CD8-positive, alpha-beta memory T cell (primary cell): ENCODE data around the gene DDR1. TPM values are rescaled to one million over a fixed set of nuclear protein-coding genes. Genes with fewer than 3 reads are reported as not detected.
"Not testable (repeated sequence)": the region's sequence is repeated elsewhere in the genome, so short reads cannot be mapped to it uniquely, and the experiment has no call there.

Experiments
- CTCF ChIA-PET: fragments of 350-600 bp; sonication (Branson Sonifier 250); formaldehyde crosslinking; loops from one replicate; lab custom pipeline; 2021; ENCODE audit warnings: antibody characterized with exemption; lab: Charles Lee
- POLR2A ChIA-PET: fragments of 350-600 bp; sonication (Branson Sonifier 250); formaldehyde crosslinking; loops from one replicate; lab custom pipeline; 2021; ENCODE audit warnings: antibody characterized with exemption; lab: Charles Lee
- DNase-seq, 5 donors: peaks; one replicate each; pipeline versions ENCODE4 v3.0.0 to v3.0.0-alpha.2; 2020 to 2022; ENCODE audit warnings: mixed read lengths in 1 of 5
- H3K27ac ChIP-seq: one replicate; pipeline ENCODE4 v1.7.0; 2013; ENCODE audit warnings: low read depth, mild to moderate bottlenecking, low read length, moderate library complexity
- H3K27me3 ChIP-seq: 2 replicates; pipeline ENCODE4 v1.7.0; 2013; ENCODE audit warnings: low read length, mild to moderate bottlenecking; ENCODE audit not compliant: insufficient read depth, poor library complexity, severe bottlenecking
- H3K36me3 ChIP-seq: 2 replicates; pipeline ENCODE4 v1.7.0; 2013; ENCODE audit warnings: mild to moderate bottlenecking, low read length, moderate library complexity; ENCODE audit not compliant: insufficient read depth
- H3K4me1 ChIP-seq: 2 replicates; pipeline ENCODE4 v1.7.0; 2013; ENCODE audit warnings: mild to moderate bottlenecking, low read length, moderate library complexity; ENCODE audit not compliant: insufficient read depth
- H3K4me3 ChIP-seq: 2 replicates; pipeline ENCODE4 v1.7.0; 2013; ENCODE audit warnings: mild to moderate bottlenecking, low read length
- H3K9me3 ChIP-seq: 2 replicates; pipeline ENCODE4 v1.7.0; 2013; ENCODE audit warnings: mild to moderate bottlenecking, low read length
- H3K27ac Mint-ChIP-seq, 8 donors: one replicate each; pipeline ENCODE4 v1.8.0; 2020 to 2021; ENCODE audit warnings: mixed read lengths in 8 of 8, mild to moderate bottlenecking in 6 of 8, inconsistent platforms in 3 of 8, moderate library complexity in 3 of 8
- H3K27me3 Mint-ChIP-seq, 2 donors: one replicate each; pipeline ENCODE4 v1.8.0; 2020 to 2021; ENCODE audit warnings: mixed read lengths in 2 of 2, mild to moderate bottlenecking in 1 of 2, moderate library complexity in 1 of 2
- H3K36me3 Mint-ChIP-seq, 3 donors: one replicate each; pipeline ENCODE4 v1.8.0; 2020 to 2021; ENCODE audit warnings: mixed read lengths in 3 of 3, inconsistent platforms in 1 of 3, mild to moderate bottlenecking in 1 of 3
- H3K4me1 Mint-ChIP-seq, 3 donors: one replicate each; pipeline ENCODE4 v1.8.0; 2020 to 2021; ENCODE audit warnings: mixed read lengths in 3 of 3, inconsistent platforms in 1 of 3, mild to moderate bottlenecking in 1 of 3
- H3K4me3 Mint-ChIP-seq, 7 donors: one replicate each; pipeline ENCODE4 v1.8.0; 2020 to 2021; ENCODE audit warnings: mixed read lengths in 7 of 7, mild to moderate bottlenecking in 6 of 7, moderate library complexity in 4 of 7, inconsistent platforms in 2 of 7
- H3K9me3 Mint-ChIP-seq, 5 donors: one replicate each; pipeline ENCODE4 v1.8.0; 2020 to 2022; ENCODE audit warnings: mixed read lengths in 5 of 5, mild to moderate bottlenecking in 3 of 5, moderate library complexity in 2 of 5, inconsistent platforms in 1 of 5
- polyA plus RNA-seq: library from polyadenylated mRNA; unstranded; fragments of 300-500 nt; fragmentation: Illumina TruSeq; gene quantifications from one replicate; pipeline ENCODE4 v1.2.3, GENCODE V29; 2021
- total RNA-seq, 2 experiments: library from RNA; stranded (reverse); gene quantifications; one replicate each; pipeline ENCODE4 v1.2.3, GENCODE V29; 2021

The DDR1 gene
- total and polyA plus RNA-seq, 3 experiments from 2014 or later: 1.2 to 10.5 (median 10.1) TPM

GRCh38 chr6:30869241-30869749 lies 15.0 kb upstream of the DDR1 start:
- POLR2A ChIA-PET, CTCF ChIA-PET, H3K9me3 ChIP-seq, H3K4me1 ChIP-seq, H3K4me3 ChIP-seq, H3K27ac ChIP-seq, H3K27me3 ChIP-seq, H3K36me3 ChIP-seq, DNase-seq, H3K27me3 Mint-ChIP-seq, H3K4me3 Mint-ChIP-seq: not testable (repeated sequence)
- Mint-ChIP-seq H3K4me1 (peaks cover 0 to 12% (median 3%) of the 10 kb centered on the region in 3 donors), H3K27ac (peak overlapping the region in 1 of 8 donors; percentile 48), H3K36me3 (peaks cover 5 to 30% (median 6%) of the 10 kb centered on the region in 3 donors), H3K9me3 (peaks cover 21 to 38% (median 30%) of the 10 kb centered on the region in 5 donors)

GRCh38 chr6:30870546-30870945 lies 13.8 kb upstream of the DDR1 start:
- Histone ChIP-seq H3K4me1 (no peaks in the 10 kb centered on the region), H3K36me3 (no peaks in the 10 kb centered on the region), H3K4me3 (no peak overlapping the region), H3K27me3 (no peaks in the 10 kb centered on the region), H3K27ac (no peak overlapping the region), H3K9me3 (no peaks in the 10 kb centered on the region)
- Mint-ChIP-seq H3K9me3 (peaks cover 21 to 38% (median 30%) of the 10 kb centered on the region in 5 donors), H3K36me3 (peaks cover 5 to 30% (median 6%) of the 10 kb centered on the region in 3 donors), H3K27ac (peak overlapping the region in 1 of 8 donors; percentile 2), H3K27me3 (peaks cover 0 to 8% of the 10 kb centered on the region in 2 donors), H3K4me1 (peaks cover 0 to 12% (median 3%) of the 10 kb centered on the region in 3 donors), H3K4me3 (no peak overlapping the region)
- ChIA-PET POLR2A (interaction anchor here (0.7 kb wide), 1 partner anchor 36 kb away, joined by 5 read pairs; no protein-coding TSS in a partner anchor), CTCF (no interaction called here)
- DNase-seq: no peak

- Histone ChIP-seq H3K27me3 (no peaks in the 10 kb centered on the region), H3K27ac (peak overlapping the region; percentile 77), H3K9me3 (no peaks in the 10 kb centered on the region), H3K4me1 (no peaks in the 10 kb centered on the region), H3K4me3 (no peak overlapping the region), H3K36me3 (no peaks in the 10 kb centered on the region)
- Mint-ChIP-seq H3K36me3 (peaks cover 5 to 30% (median 6%) of the 10 kb centered on the region in 3 donors), H3K9me3 (peaks cover 21 to 38% (median 30%) of the 10 kb centered on the region in 5 donors), H3K27ac (no peak overlapping the region), H3K4me1 (peaks cover 0 to 12% (median 5%) of the 10 kb centered on the region in 3 donors), H3K4me3 (no peak overlapping the region), H3K27me3 (peaks cover 0 to 8% of the 10 kb centered on the region in 2 donors)
- POLR2A ChIA-PET: no interaction called here
- no peak for DNase-seq
- CTCF ChIA-PET: no interaction called here
Observed at GRCh38 chr6:30871592-30872183, 12.6 kb upstream of the DDR1 start.

- Mint-ChIP-seq H3K4me1 (peaks cover 9 to 23% (median 12%) of the 10 kb centered on the region in 3 donors), H3K27ac (no peak overlapping the region), H3K4me3 (no peak overlapping the region), H3K9me3 (peaks cover 21 to 34% (median 30%) of the 10 kb centered on the region in 5 donors), H3K27me3 (peaks cover 0 to 8% of the 10 kb centered on the region in 2 donors), H3K36me3 (peaks cover 5 to 25% (median 6%) of the 10 kb centered on the region in 3 donors)
- Histone ChIP-seq H3K4me3 (no peak overlapping the region), H3K9me3 (no peaks in the 10 kb centered on the region), H3K36me3 (no peaks in the 10 kb centered on the region), H3K4me1 (peaks cover 12% of the 10 kb centered on the region), H3K27ac (peak overlapping the region; percentile 77), H3K27me3 (no peaks in the 10 kb centered on the region)
- CTCF ChIA-PET: no interaction called here
- no peak for DNase-seq
- POLR2A ChIA-PET: no interaction called here
Observed at GRCh38 chr6:30873137-30873640, 11.1 kb upstream of the DDR1 start.

- H3K4me1 ChIP-seq: peaks cover 14% of the 10 kb centered on the region
- H3K27ac Mint-ChIP-seq, H3K9me3 ChIP-seq, H3K4me3 ChIP-seq, CTCF ChIA-PET, H3K27me3 Mint-ChIP-seq, POLR2A ChIA-PET, H3K36me3 ChIP-seq, H3K27me3 ChIP-seq, H3K4me3 Mint-ChIP-seq, DNase-seq: not testable (repeated sequence)
- Mint-ChIP-seq H3K4me1 (peaks cover 9 to 29% (median 12%) of the 10 kb centered on the region in 3 donors), H3K36me3 (peaks cover 5 to 22% (median 6%) of the 10 kb centered on the region in 3 donors), H3K9me3 (peaks cover 17 to 29% (median 28%) of the 10 kb centered on the region in 5 donors)
- peak overlapping the region; percentile 77 for H3K27ac ChIP-seq
Observed at GRCh38 chr6:30873795-30874194, 10.5 kb upstream of the DDR1 start.

- no peak for DNase-seq
- H3K27me3 Mint-ChIP-seq: peaks cover 0 to 8% of the 10 kb centered on the region in 2 donors
- peaks cover 5 to 16% (median 6%) of the 10 kb centered on the region in 3 donors for H3K36me3 Mint-ChIP-seq
- H3K27me3 ChIP-seq: no peaks in the 10 kb centered on the region
- peaks cover 9 to 17% (median 16%) of the 10 kb centered on the region in 5 donors for H3K9me3 Mint-ChIP-seq
- H3K4me3 ChIP-seq: no peak overlapping the region
- H3K4me1 Mint-ChIP-seq: peaks cover 9 to 29% (median 12%) of the 10 kb centered on the region in 3 donors
- no peaks in the 10 kb centered on the region for H3K9me3 ChIP-seq
- CTCF ChIA-PET: interaction anchor here (2.0 to 12.3 kb wide), 3 partner anchors 41 to 145 kb away, joined by 5 to 148 read pairs (median 9); no protein-coding TSS in a partner anchor
- H3K36me3 ChIP-seq: no peaks in the 10 kb centered on the region
- no peak overlapping the region for H3K4me3 Mint-ChIP-seq
- POLR2A ChIA-PET: no interaction called here
- H3K27ac ChIP-seq: peak overlapping the region; percentile 76
- peaks cover 14% of the 10 kb centered on the region for H3K4me1 ChIP-seq
- no peak overlapping the region for H3K27ac Mint-ChIP-seq
Observed at GRCh38 chr6:30875244-30876038, 8.9 kb upstream of the DDR1 start.

GRCh38 chr6:30876039-30876730 lies 8.1 kb upstream of the DDR1 start:
- ChIA-PET CTCF (interaction anchor here (0.9 to 12.3 kb wide), 6 partner anchors 22 to 197 kb away, joined by 3 to 148 read pairs (median 6); no protein-coding TSS in a partner anchor), POLR2A (no interaction called here)
- no peaks in the 10 kb centered on the region for H3K36me3 ChIP-seq
- Mint-ChIP-seq H3K9me3 (peaks cover 9 to 12% (median 11%) of the 10 kb centered on the region in 5 donors), H3K4me1 (peaks cover 9 to 24% (median 12%) of the 10 kb centered on the region in 3 donors), H3K4me3 (peak overlapping the region in 3 of 7 donors; percentile 28 to 38 (median 32)), H3K27me3 (peaks cover 0 to 8% of the 10 kb centered on the region in 2 donors), H3K36me3 (peaks cover 4 to 9% (median 4%) of the 10 kb centered on the region in 3 donors), H3K27ac (no peak overlapping the region)
- peak overlapping the region; percentile 76 for H3K27ac ChIP-seq
- H3K9me3 ChIP-seq: no peaks in the 10 kb centered on the region
- no peaks in the 10 kb centered on the region for H3K27me3 ChIP-seq
- no peak overlapping the region for H3K4me3 ChIP-seq
- H3K4me1 ChIP-seq: peaks cover 14% of the 10 kb centered on the region
- DNase-seq: no peak
